Upper lobe of left lung (tissue), 4 donors: ENCODE measurements around the gene EIF1AX.

Experiments used
- EP300 ChIP-seq, 4 donors: sonication (generic); formaldehyde crosslinking; IDR thresholded peaks; one replicate each; pipeline ENCODE4 v1.5.1; 2017; ENCODE audit warnings: antibody characterized with exemption in 4 of 4, control low read depth in 2 of 4
- POLR2AphosphoS5 ChIP-seq, 2 donors: sonication (generic); formaldehyde crosslinking; IDR thresholded peaks; one replicate each; pipeline ENCODE4 v1.5.1; 2017; ENCODE audit warnings: antibody characterized with exemption in 2 of 2
- TF ChIP-seq, protein P1 (sequence below), 6 experiments: fragments of 450-650 bp in 4 of 6; fragments of 200-600 bp in 2 of 6; sonication (generic) in 2 of 6; IDR thresholded peaks; one replicate each; pipeline ENCODE4 v1.5.1; 2016 to 2019; ENCODE audit warnings: antibody characterized with exemption in 6 of 6

- TF ChIP-seq, protein P1, sequence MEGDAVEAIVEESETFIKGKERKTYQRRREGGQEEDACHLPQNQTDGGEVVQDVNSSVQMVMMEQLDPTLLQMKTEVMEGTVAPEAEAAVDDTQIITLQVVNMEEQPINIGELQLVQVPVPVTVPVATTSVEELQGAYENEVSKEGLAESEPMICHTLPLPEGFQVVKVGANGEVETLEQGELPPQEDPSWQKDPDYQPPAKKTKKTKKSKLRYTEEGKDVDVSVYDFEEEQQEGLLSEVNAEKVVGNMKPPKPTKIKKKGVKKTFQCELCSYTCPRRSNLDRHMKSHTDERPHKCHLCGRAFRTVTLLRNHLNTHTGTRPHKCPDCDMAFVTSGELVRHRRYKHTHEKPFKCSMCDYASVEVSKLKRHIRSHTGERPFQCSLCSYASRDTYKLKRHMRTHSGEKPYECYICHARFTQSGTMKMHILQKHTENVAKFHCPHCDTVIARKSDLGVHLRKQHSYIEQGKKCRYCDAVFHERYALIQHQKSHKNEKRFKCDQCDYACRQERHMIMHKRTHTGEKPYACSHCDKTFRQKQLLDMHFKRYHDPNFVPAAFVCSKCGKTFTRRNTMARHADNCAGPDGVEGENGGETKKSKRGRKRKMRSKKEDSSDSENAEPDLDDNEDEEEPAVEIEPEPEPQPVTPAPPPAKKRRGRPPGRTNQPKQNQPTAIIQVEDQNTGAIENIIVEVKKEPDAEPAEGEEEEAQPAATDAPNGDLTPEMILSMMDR (IDR thresholded peaks at IDR 0.05), result no peak
- TF ChIP-seq POLR2AphosphoS5 (IDR thresholded peaks at IDR 0.05) (no peak), EP300 (IDR thresholded peaks at IDR 0.05) (no peak)
Measured at GRCh38 chrX:20149326-20149725, 7.7 kb upstream of the EIF1AX start.
